ENCODE results near the gene DNMT1. TPM values are rescaled to one million over a fixed set of nuclear protein-coding genes. Genes with fewer than 3 reads are reported as not detected.

DNMT1 gene
- total and polyA plus RNA-seq, 2 donors (not counting 1 experiment from before 2014, with no cell fraction given) = 53.0 to 119 TPM

GRCh38 chr19:10084803-10085202 is 110.0 kb downstream of the DNMT1 start:
- Histone ChIP-seq H3K36me3 (replicated peaks in 1 of 2; ENCODE audit: control extremely low read depth in 1 of 2, control insufficient read depth in 1 of 2, extremely low read depth in 1 of 2, insufficient read depth in 2 of 2, low read length in 1 of 2) (peaks cover 0 to 5% of the 10 kb centered on the region in 2 experiments), H3K9me3 (ENCODE audit: control extremely low read depth in 1 of 3, control insufficient read depth in 2 of 3, insufficient read depth in 1 of 3, low read length in 2 of 3) (no peaks in the 10 kb centered on the region), H3K4me1 (ENCODE audit: control insufficient read depth in 2 of 2, insufficient read depth in 2 of 2, low read length in 2 of 2) (peaks cover 6 to 16% of the 10 kb centered on the region in 2 donors), H3K4me2 (replicated peaks; ENCODE audit: low read depth, low read length, poor library complexity, severe bottlenecking) (no peak overlapping the region), H3K27me3 (replicated peaks in 1 of 4; ENCODE audit: control extremely low read depth in 1 of 4, control insufficient read depth in 3 of 4, insufficient read depth in 4 of 4, low read length in 3 of 4) (no peaks in the 10 kb centered on the region), H3K79me2 (ENCODE audit: control insufficient read depth, insufficient read depth, low read length) (peaks cover 9% of the 10 kb centered on the region), H3K4me3 (ENCODE audit: control extremely low read depth in 1 of 5, extremely low read depth in 1 of 5, insufficient read depth in 1 of 5, low read depth in 2 of 5, low read length in 4 of 5) (no peak overlapping the region), H4K20me1 (ENCODE audit: control insufficient read depth, insufficient read depth, low read length, poor library complexity, severe bottlenecking) (no peaks in the 10 kb centered on the region), H3K27ac (ENCODE audit: low read length in 2 of 2) (no peak overlapping the region), H3K9ac (ENCODE audit: low read length) (no peak overlapping the region), H2AFZ (ENCODE audit: insufficient read depth, low read depth, low read length, poor library complexity, severe bottlenecking) (peak overlapping the region; percentile 91)
- intact Hi-C loops (cut with micrococcal nuclease) = loop anchor here (5.0 to 10.0 kb wide), 2 partner anchors 37 to 110 kb away; partner anchors contain the start of gene DNMT1
- Mint-ChIP-seq H3K4me3 (peak overlapping the region; percentile 89), H3K9me3 (ENCODE audit: insufficient read depth) (no peaks in the 10 kb centered on the region), H3K27me3 (no peaks in the 10 kb centered on the region), H3K4me1 (peaks cover 14% of the 10 kb centered on the region), H3K27ac (peak overlapping the region; percentile 82)
- ATAC-seq (ENCODE audit: low read depth) = no peak
- DNase-seq = no peak
- 88% methylated on average over 1 of the region's 3 CpGs for WGBS (ENCODE audit: insufficient coverage)
- CTCF ChIA-PET = interaction anchor here (1.2 to 1.6 kb wide), 2 partner anchors 12 to 36 kb away, joined by 3 to 6 read pairs; no protein-coding TSS in a partner anchor
- POLR2A ChIA-PET = interaction anchor here (0.6 to 2.1 kb wide), 3 partner anchors 12 to 1839 kb away, joined by 3 to 12 read pairs (median 3); no protein-coding TSS in a partner anchor
- TF ChIP-seq EZH2 (IDR thresholded peaks at IDR 0.05; ENCODE audit: borderline replicate concordance, insufficient read depth, low read depth, low read length, poor library complexity, severe bottlenecking) (no peak), CTCF (IDR thresholded peaks at IDR 0.05) (no peak)

GRCh38 chr19:10083911-10084310 is 110.8 kb downstream of the DNMT1 start:
- Mint-ChIP-seq H3K4me3 (no peak overlapping the region), H3K27me3 (no peaks in the 10 kb centered on the region), H3K9me3 (ENCODE audit: insufficient read depth) (no peaks in the 10 kb centered on the region), H3K4me1 (peaks cover 14% of the 10 kb centered on the region), H3K27ac (peak overlapping the region; percentile 4)
- H3K9me3 ChIP-seq (ENCODE audit: control extremely low read depth in 1 of 3, control insufficient read depth in 2 of 3, insufficient read depth in 1 of 3, low read length in 2 of 3) = no peaks in the 10 kb centered on the region
- no peaks in the 10 kb centered on the region for H4K20me1 ChIP-seq (ENCODE audit: control insufficient read depth, insufficient read depth, low read length, poor library complexity, severe bottlenecking)
- H3K4me3 ChIP-seq (ENCODE audit: control extremely low read depth in 1 of 5, extremely low read depth in 1 of 5, insufficient read depth in 1 of 5, low read depth in 2 of 5, low read length in 4 of 5) = no peak overlapping the region
- no peaks in the 10 kb centered on the region for H3K27me3 ChIP-seq (replicated peaks in 1 of 4; ENCODE audit: control extremely low read depth in 1 of 4, control insufficient read depth in 3 of 4, insufficient read depth in 4 of 4, low read length in 3 of 4)
- DNase-seq (no peak), ATAC-seq (ENCODE audit: low read depth) (no peak)
- no peak overlapping the region for H3K4me2 ChIP-seq (replicated peaks; ENCODE audit: low read depth, low read length, poor library complexity, severe bottlenecking)
- H3K4me1 ChIP-seq (ENCODE audit: control insufficient read depth in 2 of 2, insufficient read depth in 2 of 2, low read length in 2 of 2) = peaks cover 6 to 16% of the 10 kb centered on the region in 2 donors
- no peaks in the 10 kb centered on the region for H3K36me3 ChIP-seq (replicated peaks in 1 of 2; ENCODE audit: control extremely low read depth in 1 of 2, control insufficient read depth in 1 of 2, extremely low read depth in 1 of 2, insufficient read depth in 2 of 2, low read length in 1 of 2)
- ChIA-PET CTCF (interaction anchor here (1.0 to 1.7 kb wide), 4 partner anchors 11 to 175 kb away, joined by 3 to 6 read pairs (median 4); no protein-coding TSS in a partner anchor), POLR2A (interaction anchor here (2.1 kb wide), 1 partner anchor 13 kb away, joined by 12 read pairs; no protein-coding TSS in a partner anchor)
- 78% methylated on average over 9 of the region's 9 CpGs for WGBS (ENCODE audit: insufficient coverage)
- H3K79me2 ChIP-seq (ENCODE audit: control insufficient read depth, insufficient read depth, low read length) = peaks cover 9% of the 10 kb centered on the region
- intact Hi-C loops (cut with micrococcal nuclease) = loop anchor here (10.0 kb wide), 1 partner anchor 111 kb away; the partner anchor contains the start of gene DNMT1
- TF ChIP-seq CTCF (IDR thresholded peaks at IDR 0.05) (no peak), EZH2 (IDR thresholded peaks at IDR 0.05; ENCODE audit: borderline replicate concordance, insufficient read depth, low read depth, low read length, poor library complexity, severe bottlenecking) (no peak)
- no peak overlapping the region for H2AFZ ChIP-seq (ENCODE audit: insufficient read depth, low read depth, low read length, poor library complexity, severe bottlenecking)
- no peak overlapping the region for H3K9ac ChIP-seq (ENCODE audit: low read length)
- H3K27ac ChIP-seq (ENCODE audit: low read length in 2 of 2) = no peak overlapping the region
